Mucosa of stomach (tissue), 1 donor: ENCODE results near the gene LDB2.

ENCODE experiments used
- H3K27me3 ChIP-seq: one replicate; pipeline ENCODE4 v1.7.0; 2013; ENCODE audit warnings: mild to moderate bottlenecking, low read length; ENCODE audit not compliant: control insufficient read depth, insufficient read depth
- H3K36me3 ChIP-seq: one replicate; pipeline ENCODE4 v1.7.0; 2013; ENCODE audit warnings: low read length; ENCODE audit not compliant: control insufficient read depth, insufficient read depth
- H3K4me1 ChIP-seq: one replicate; pipeline ENCODE4 v1.7.0; 2013; ENCODE audit warnings: mild to moderate bottlenecking, low read length; ENCODE audit not compliant: control insufficient read depth, insufficient read depth
- H3K4me3 ChIP-seq: one replicate; pipeline ENCODE4 v1.7.0; 2013; ENCODE audit warnings: low read length
- H3K9ac ChIP-seq: one replicate; pipeline ENCODE4 v1.7.0; 2013; ENCODE audit warnings: mild to moderate bottlenecking, low read length, moderate library complexity
- H3K9me3 ChIP-seq: one replicate; pipeline ENCODE4 v1.7.0; 2013; ENCODE audit warnings: mild to moderate bottlenecking, low read length, moderate library complexity; ENCODE audit not compliant: control insufficient read depth
- donor health status: Pancreatic carcinoma.

Gene LDB2

GRCh38 chr4:16909281-16909680, 10.8 kb upstream of the LDB2 start:
- H3K9me3 ChIP-seq = no peaks in the 10 kb centered on the region
- H3K36me3 ChIP-seq = no peaks in the 10 kb centered on the region
- no peak overlapping the region for H3K9ac ChIP-seq
- no peak overlapping the region for H3K4me3 ChIP-seq
- no peaks in the 10 kb centered on the region for H3K27me3 ChIP-seq
- H3K4me1 ChIP-seq = no peaks in the 10 kb centered on the region

GRCh38 chr4:16908377-16909021, 10.1 kb upstream of the LDB2 start:
- no peaks in the 10 kb centered on the region for H3K4me1 ChIP-seq
- no peaks in the 10 kb centered on the region for H3K9me3 ChIP-seq
- no peaks in the 10 kb centered on the region for H3K36me3 ChIP-seq
- no peak overlapping the region for H3K4me3 ChIP-seq
- H3K9ac ChIP-seq = no peak overlapping the region
- H3K27me3 ChIP-seq = no peaks in the 10 kb centered on the region

DNA sequence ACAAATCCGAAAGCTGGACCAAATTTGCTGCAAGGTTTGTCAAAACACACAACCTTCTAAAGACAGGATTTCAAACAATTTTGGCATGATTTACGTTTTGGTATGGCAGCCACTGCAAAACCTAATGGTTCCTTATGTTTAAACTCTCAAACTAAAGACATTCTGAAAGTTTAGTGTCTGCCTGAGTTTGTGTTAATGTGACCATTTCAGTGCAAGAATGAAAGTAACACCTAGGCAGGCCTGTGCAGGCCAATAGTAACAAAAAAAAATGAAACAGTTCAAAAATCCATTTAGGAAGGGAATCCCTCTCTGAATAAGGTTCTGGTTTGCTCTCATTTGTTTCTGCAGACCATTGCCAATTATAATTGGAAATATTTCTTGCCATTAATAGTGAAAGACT, 1.9 kb upstream of the LDB2 start:
- Histone ChIP-seq H3K4me3 (no peak overlapping the region), H3K36me3 (no peaks in the 10 kb centered on the region), H3K4me1 (no peaks in the 10 kb centered on the region), H3K9me3 (no peaks in the 10 kb centered on the region), H3K9ac (no peak overlapping the region), H3K27me3 (peaks cover 4% of the 10 kb centered on the region)

DNA sequence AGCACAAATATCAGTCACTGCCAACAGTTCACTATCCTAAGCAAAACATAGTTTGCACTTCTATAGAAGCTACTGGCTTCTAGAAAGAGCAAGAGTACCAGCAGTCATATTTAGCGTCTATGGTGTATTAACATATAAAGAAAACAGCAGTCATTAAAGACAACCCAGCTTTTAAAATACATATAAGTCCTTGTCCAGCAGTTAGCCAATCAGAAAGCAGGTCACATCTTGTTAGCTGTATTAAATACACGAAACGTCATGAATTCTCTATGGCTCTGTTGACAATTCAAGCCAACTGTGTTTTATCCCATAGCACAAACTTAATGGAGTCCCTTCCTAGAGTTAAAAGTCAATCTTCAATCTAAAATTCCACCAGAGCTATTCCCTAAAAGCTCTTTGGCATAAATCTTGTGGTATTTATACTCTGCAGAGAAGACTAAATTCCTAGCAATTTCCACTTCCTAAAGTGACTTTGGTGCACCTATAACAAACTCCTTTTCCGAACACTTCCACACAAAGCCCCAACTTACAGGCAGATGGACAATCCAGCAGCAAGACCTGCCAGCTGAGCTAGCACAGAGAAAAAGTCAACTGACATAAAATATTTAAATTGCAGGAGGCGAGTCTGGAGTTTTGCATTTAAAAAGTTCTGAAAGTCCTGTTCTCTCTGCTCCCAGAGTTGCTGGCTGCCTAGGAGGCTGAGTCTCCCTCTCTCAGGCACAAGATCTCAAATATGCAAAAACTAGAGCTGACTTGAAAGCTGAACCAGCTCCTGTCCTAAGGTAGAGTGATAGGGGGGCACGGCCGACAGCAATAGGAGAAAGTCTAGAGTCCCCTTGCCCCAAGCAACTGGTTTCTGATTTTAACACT, 1.3 kb downstream of the LDB2 start:
- no peaks in the 10 kb centered on the region for H3K36me3 ChIP-seq
- no peaks in the 10 kb centered on the region for H3K9me3 ChIP-seq
- H3K27me3 ChIP-seq = peaks cover 4% of the 10 kb centered on the region
- no peak overlapping the region for H3K9ac ChIP-seq
- no peaks in the 10 kb centered on the region for H3K4me1 ChIP-seq
- no peak overlapping the region for H3K4me3 ChIP-seq

- H3K4me3 ChIP-seq = no peak overlapping the region
- H3K36me3 ChIP-seq = no peaks in the 10 kb centered on the region
- no peak overlapping the region for H3K9ac ChIP-seq
- H3K9me3 ChIP-seq = no peaks in the 10 kb centered on the region
- no peaks in the 10 kb centered on the region for H3K4me1 ChIP-seq
- peaks cover 4% of the 10 kb centered on the region for H3K27me3 ChIP-seq
Observed at GRCh38 chr4:16894406-16894805, 4.0 kb downstream of the LDB2 start.

- H3K4me3 ChIP-seq = no peak overlapping the region
- no peaks in the 10 kb centered on the region for H3K9me3 ChIP-seq
- no peaks in the 10 kb centered on the region for H3K4me1 ChIP-seq
- H3K27me3 ChIP-seq = peaks cover 3% of the 10 kb centered on the region
- H3K36me3 ChIP-seq = no peaks in the 10 kb centered on the region
- H3K9ac ChIP-seq = no peak overlapping the region
Observed at GRCh38 chr4:16893141-16893651, 5.2 kb downstream of the LDB2 start.

- no peaks in the 10 kb centered on the region for H3K27me3 ChIP-seq
- H3K9me3 ChIP-seq = no peaks in the 10 kb centered on the region
- H3K4me1 ChIP-seq = no peaks in the 10 kb centered on the region
- no peaks in the 10 kb centered on the region for H3K36me3 ChIP-seq
- H3K4me3 ChIP-seq = no peak overlapping the region
- no peak overlapping the region for H3K9ac ChIP-seq
Observed at GRCh38 chr4:16890651-16891050, 7.8 kb downstream of the LDB2 start.

DNA sequence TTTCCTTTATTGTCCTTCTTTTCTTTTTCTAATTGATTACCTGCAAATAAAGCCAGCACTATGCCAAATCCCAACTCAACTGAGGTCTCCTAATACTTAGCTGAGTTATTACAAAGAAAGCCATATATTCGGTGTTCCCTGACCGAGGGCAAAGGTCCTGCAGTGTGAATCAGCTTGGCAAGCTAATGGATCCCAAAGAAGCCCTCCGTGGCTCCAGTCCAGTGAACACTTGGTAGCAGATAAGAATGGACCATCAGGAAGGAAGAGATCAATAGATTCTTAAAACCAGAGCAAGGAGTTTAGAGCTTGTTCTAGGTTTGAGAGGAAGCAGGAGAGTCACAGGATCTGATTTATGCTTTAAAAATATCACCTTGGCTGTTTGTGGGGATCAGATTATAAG, 8.5 kb downstream of the LDB2 start:
- no peaks in the 10 kb centered on the region for H3K4me1 ChIP-seq

GRCh38 chr4:16887887-16888286, 10.6 kb downstream of the LDB2 start:
- no peaks in the 10 kb centered on the region for H3K27me3 ChIP-seq
- no peak overlapping the region for H3K4me3 ChIP-seq
- H3K9me3 ChIP-seq = no peaks in the 10 kb centered on the region
- H3K36me3 ChIP-seq = no peaks in the 10 kb centered on the region
- H3K9ac ChIP-seq = no peak overlapping the region
- H3K4me1 ChIP-seq = no peaks in the 10 kb centered on the region

More for the DNA sequence above, 8.5 kb downstream of the LDB2 start:
- no peaks in the 10 kb centered on the region for H3K36me3 ChIP-seq
- H3K27me3 ChIP-seq = no peaks in the 10 kb centered on the region
- H3K4me3 ChIP-seq = no peak overlapping the region
- H3K9ac ChIP-seq = no peak overlapping the region
- H3K9me3 ChIP-seq = no peaks in the 10 kb centered on the region

- Histone ChIP-seq H3K9ac (no peak overlapping the region), H3K4me1 (no peaks in the 10 kb centered on the region), H3K4me3 (no peak overlapping the region), H3K27me3 (no peaks in the 10 kb centered on the region), H3K9me3 (no peaks in the 10 kb centered on the region), H3K36me3 (no peaks in the 10 kb centered on the region)
Observed at GRCh38 chr4:16884673-16885460, 13.6 kb downstream of the LDB2 start.

DNA sequence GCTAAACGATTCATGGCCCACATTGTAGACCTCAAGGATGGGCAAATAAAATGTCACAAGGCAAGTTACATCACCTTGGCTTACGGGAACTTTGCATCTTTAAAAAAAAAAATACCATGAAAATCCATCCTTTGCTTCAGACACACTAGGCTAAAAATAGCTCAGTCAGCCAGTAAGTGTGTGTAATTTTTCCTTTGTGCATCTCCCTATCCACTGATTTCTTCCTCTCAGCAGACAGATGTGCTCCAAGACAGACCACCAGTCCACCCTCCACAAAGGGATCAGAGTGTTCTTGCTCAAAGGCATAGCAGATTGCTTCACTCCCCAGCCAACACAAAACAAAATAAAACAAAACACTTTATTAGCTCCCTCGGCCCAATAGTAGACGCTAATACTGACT, 14.6 kb downstream of the LDB2 start:
- H3K4me3 ChIP-seq = no peak overlapping the region
- no peaks in the 10 kb centered on the region for H3K4me1 ChIP-seq
- H3K9me3 ChIP-seq = no peaks in the 10 kb centered on the region
- H3K9ac ChIP-seq = no peak overlapping the region
- H3K36me3 ChIP-seq = no peaks in the 10 kb centered on the region
- no peaks in the 10 kb centered on the region for H3K27me3 ChIP-seq
